Pancreas (tissue), 10 donors: Measurements from ENCODE around the gene TMTC2. TPM values are rescaled to one million over a fixed set of nuclear protein-coding genes. Genes with fewer than 3 reads are reported as not detected.

Experiments
- ATAC-seq, 4 donors: fragments of 200-7000 bp; cut with Tn5 transposase; one replicate each; pipeline versions ENCODE4 v1.8.0 to v1.9.1; 2020; ENCODE audit warnings: mild to moderate bottlenecking in 4 of 4, moderate library complexity in 4 of 4
- DNase-seq, 6 donors: peaks; one replicate each; pipeline ENCODE4 v3.0.0-alpha.2; 2020
- FAIRE-seq: peaks from 2 replicates; lab custom pipeline; 2012; peaks lifted over from hg19 to GRCh38; lab: Jason Lieb, UNC
- H3K27ac ChIP-seq, 4 donors: fragments of 200-600 bp; sonication (generic); 1 replicate in 3 of 4; 2 replicates in 1 of 4; pipeline versions ENCODE4 v1.5.0 to v1.8.0; 2020
- H3K27me3 ChIP-seq, 4 donors: fragments of 200-600 bp; one replicate each; pipeline ENCODE4 v1.8.0; 2021
- H3K36me3 ChIP-seq, 3 donors: fragments of 200-600 bp; sonication (generic) in 1 of 3; one replicate each; pipeline versions ENCODE4 v1.5.0 to v1.8.0; 2020 to 2021
- H3K4me1 ChIP-seq, 3 donors: fragments of 200-600 bp; one replicate each; pipeline ENCODE4 v1.8.0; 2021
- H3K4me3 ChIP-seq, 4 donors: fragments of 200-600 bp; sonication (generic) in 2 of 4; one replicate each; pipeline versions ENCODE4 v1.5.0 to v1.8.0; 2020 to 2021
- H3K9me3 ChIP-seq, 4 donors: fragments of 200-600 bp; one replicate each; pipeline ENCODE4 v1.8.0; 2021
- CTCF ChIP-seq, 4 donors: fragments of 200-600 bp; sonication (generic) in 3 of 4; IDR thresholded peaks; one replicate each; pipeline versions ENCODE4 v1.5.0 to v1.8.0; 2021; ENCODE audit warnings: antibody characterized with exemption in 4 of 4
- WGBS, 2 donors: extraction: QIAGEN DNeasy Blood & Tissue Kit; methylation state at CpG; one replicate each; pipeline ENCODE4 v1.1.7; 2013; 5-methylcytosine and 5-hydroxymethylcytosine counted together
- intact Hi-C, 3 donors: fragments of 100-400 bp; cut with DNase I; formaldehyde crosslinking; loops; one replicate each; pipeline versions ENCODE4 v1.11.1 to v1.14.2; 2022
- polyA plus RNA-seq, 2 donors: library from polyadenylated mRNA; stranded (reverse); fragments of 200-250 nt; gene quantifications; one replicate each; pipeline ENCODE4 v1.2.3, GENCODE V29; 2013
- total RNA-seq, 6 donors: library from RNA; stranded (reverse); fragmentation: NEBNext Ultra II Directional in 4 of 6; extraction: Animal tissue kit (Norgen Biotek cat#: 25700) in 4 of 6; gene quantifications; one replicate each; pipeline versions ENCODE4 v1.2.1 to v1.2.4, GENCODE V29; 2021 to 2023
- donor health status: healthy with polysubstance abuse.
- donor health status: DM: no; HTN: no; CAD: no; lungs with moderate emphysema.
- donor health status: DM: no; HTN: no; CAD: no.
- donor health status: control.
- donor health status: control.
- donor health status: Bipolar disorder and iron deficiency.
- donor health status: DM: yes; HTN: yes; CAD: no.
- donor health status: DM: no; HTN: no; CAD: no.
- donor health status: DM: no; HTN: no; CAD: no.
- donor health status: DM: yes; HTN: yes; CAD: no.

Gene TMTC2
- total and polyA plus RNA-seq, 8 donors, result 5.3 to 14.4 (median 6.4) TPM

- WGBS, 2 donors, result 58 to 62% methylated on average over 4 of the region's 4 CpGs
- DNase-seq (no peak), ATAC-seq (no peak), FAIRE-seq (no peak)
- Histone ChIP-seq H3K4me1 (peaks cover 0 to 5% (median 0%) of the 10 kb centered on the region in 3 donors), H3K27ac (no peak overlapping the region), H3K4me3 (no peak overlapping the region), H3K27me3 (no peaks in the 10 kb centered on the region), H3K9me3 (no peaks in the 10 kb centered on the region), H3K36me3 (no peaks in the 10 kb centered on the region)
- intact Hi-C loops, result no loop called here
- TF ChIP-seq CTCF (IDR thresholded peaks at IDR 0.05), result no peak
These were observed 58.5 kb downstream of the TMTC2 start for GRCh38 chr12:82745063-82745674.

GRCh38 chr12:82745807-82746206 lies 59.1 kb downstream of the TMTC2 start:
- no peaks in the 10 kb centered on the region for H3K36me3 ChIP-seq
- 48 to 53% methylated on average over 4 of the region's 4 CpGs for WGBS, 2 donors
- peaks cover 0 to 5% (median 0%) of the 10 kb centered on the region in 3 donors for H3K4me1 ChIP-seq
- intact Hi-C loops, result no loop called here
- H3K9me3 ChIP-seq, result no peaks in the 10 kb centered on the region
- no peaks in the 10 kb centered on the region for H3K27me3 ChIP-seq
- ATAC-seq, result no peak
- FAIRE-seq, result no peak
- DNase-seq, result no peak
- no peak overlapping the region for H3K27ac ChIP-seq
- no peak overlapping the region for H3K4me3 ChIP-seq
- no peak for TF ChIP-seq CTCF (IDR thresholded peaks at IDR 0.05)

- DNase-seq (no peak), FAIRE-seq (no peak), ATAC-seq (no peak)
- no peak for TF ChIP-seq CTCF (IDR thresholded peaks at IDR 0.05)
- WGBS, 2 donors, result 83 to 88% methylated on average over 2 of the region's 2 CpGs
- H3K9me3 ChIP-seq, result no peaks in the 10 kb centered on the region
- H3K4me3 ChIP-seq, result no peak overlapping the region
- intact Hi-C loops, result no loop called here
- H3K4me1 ChIP-seq, result peaks cover 0 to 5% (median 0%) of the 10 kb centered on the region in 3 donors
- H3K36me3 ChIP-seq, result no peaks in the 10 kb centered on the region
- H3K27ac ChIP-seq, result no peak overlapping the region
- no peaks in the 10 kb centered on the region for H3K27me3 ChIP-seq
These were observed 60.0 kb downstream of the TMTC2 start for GRCh38 chr12:82746668-82747067.

- Histone ChIP-seq H3K27ac (no peak overlapping the region), H3K4me1 (peaks cover 0 to 5% (median 0%) of the 10 kb centered on the region in 3 donors), H3K4me3 (no peak overlapping the region), H3K27me3 (no peaks in the 10 kb centered on the region), H3K9me3 (no peaks in the 10 kb centered on the region), H3K36me3 (no peaks in the 10 kb centered on the region)
- intact Hi-C loops, result no loop called here
- no peak for DNase-seq
- WGBS, 2 donors, result 79 to 85% methylated on average over 4 of the region's 4 CpGs
- no peak for FAIRE-seq
- ATAC-seq, result no peak
- no peak for TF ChIP-seq CTCF (IDR thresholded peaks at IDR 0.05)
These were observed 62.3 kb downstream of the TMTC2 start for GRCh38 chr12:82749015-82749414.

- ATAC-seq, result no peak
- intact Hi-C loops, result no loop called here
- TF ChIP-seq CTCF (IDR thresholded peaks at IDR 0.05), result no peak
These were observed 68.2 kb downstream of the TMTC2 start for GRCh38 chr12:82754856-82755255.

More at GRCh38 chr12:82754856-82755255, 68.2 kb downstream of the TMTC2 start:
- no peak overlapping the region for H3K4me3 ChIP-seq
- FAIRE-seq (no peak), DNase-seq (no peak)
- no peaks in the 10 kb centered on the region for H3K9me3 ChIP-seq
- H3K36me3 ChIP-seq, result no peaks in the 10 kb centered on the region
- H3K27me3 ChIP-seq, result no peaks in the 10 kb centered on the region
- no peak overlapping the region for H3K27ac ChIP-seq
- H3K4me1 ChIP-seq, result peaks cover 0 to 6% (median 0%) of the 10 kb centered on the region in 3 donors
